K562 (cell line): ENCODE measurements around the gene SP6. TPM values are rescaled to one million over a fixed set of nuclear protein-coding genes. Genes with fewer than 3 reads are reported as not detected.

ENCODE experiments used
- ATAC-seq: fragments of 200-7000 bp; cut with Tn5 transposase; 3 replicates; pipeline ENCODE4 v1.9.1; 2020; ENCODE audit warnings: moderate library complexity
- BruUV-seq: library from RNA; stranded (reverse); fragments of 400-500 nt; replicated peaks from 2 replicates; lab custom pipeline; 2021; lab: Mats Ljungman, UMichigan
- CTCF ChIA-PET: fragments of 300-600 bp; formaldehyde crosslinking; extraction: SDS; loops from one replicate; lab custom pipeline; 2021; ENCODE audit warnings: low intra/inter-chr PET ratio; lab: Yijun Ruan, JAX
- POLR2A ChIA-PET: fragments of 300-600, 350-650 bp; sonication (Branson Sonifier 250); formaldehyde crosslinking; extraction: SDS; loops from one replicate; lab custom pipeline; 2021; ENCODE audit warnings: antibody characterized with exemption, inconsistent platforms; lab: Yijun Ruan, JAX
- DNase-seq, 4 experiments: peaks; one replicate each; pipeline versions ENCODE4 v3.0.0 to v3.0.0-alpha.2; 2011 to 2018; ENCODE audit warnings: low spot score in 3 of 4, mixed read lengths in 3 of 4; ENCODE audit errors: extremely low read depth in 1 of 4
- FAIRE-seq: peaks from 2 replicates; lab custom pipeline; 2011; peaks lifted over from hg19 to GRCh38; lab: Jason Lieb, UNC
- H2AFZ ChIP-seq: 2 replicates; pipeline ENCODE4 v1.6.0; 2011; ENCODE audit warnings: low read depth, low read length, control low read depth, inconsistent platforms
- H3K27ac ChIP-seq: fragments of 200-600 bp; 3 replicates; pipeline ENCODE4 v1.8.0; 2011; ENCODE audit warnings: low read depth, mild to moderate bottlenecking, control low read depth, inconsistent platforms, low read length, moderate library complexity, mixed read lengths; ENCODE audit errors: extremely low read depth
- H3K27me3 ChIP-seq, 2 experiments: fragments of 300-600 bp in 1 of 2; 2 replicates in 1 of 2; 3 replicates in 1 of 2; pipeline versions ENCODE4 v1.6.0 to v1.8.0; 2011; ENCODE audit warnings: inconsistent platforms in 2 of 2, low read length in 2 of 2, mild to moderate bottlenecking in 1 of 2, mixed read lengths in 1 of 2, moderate library complexity in 1 of 2; ENCODE audit not compliant: control insufficient read depth in 2 of 2, insufficient read depth in 2 of 2
- H3K36me3 ChIP-seq: fragments of 300-600 bp; 3 replicates; pipeline ENCODE4 v1.8.0; 2011; ENCODE audit warnings: mild to moderate bottlenecking, low read length, inconsistent platforms; ENCODE audit not compliant: control insufficient read depth, insufficient read depth
- H3K4me1 ChIP-seq, 2 experiments: fragments of 200-600 bp in 1 of 2; replicated peaks in 1 of 2; 2 replicates in 1 of 2; 3 replicates in 1 of 2; pipeline versions ENCODE4 v1.5.1 to v1.8.0; 2011; ENCODE audit warnings: inconsistent platforms in 2 of 2, low read length in 2 of 2, mild to moderate bottlenecking in 1 of 2, mixed read lengths in 1 of 2, moderate library complexity in 1 of 2; ENCODE audit not compliant: control insufficient read depth in 2 of 2, insufficient read depth in 2 of 2
- H3K4me2 ChIP-seq: 2 replicates; pipeline ENCODE4 v1.6.1; 2011; ENCODE audit warnings: low read length, control low read depth, inconsistent platforms, mixed read lengths; ENCODE audit not compliant: insufficient read depth
- H3K4me3 ChIP-seq: fragments of 200-600 bp; sonication (generic), shearing (Covaris generic); 2 replicates; pipeline ENCODE4 v1.5.1; 2016; ENCODE audit warnings: control low read depth, inconsistent platforms
- H3K79me2 ChIP-seq: fragments of 200-600 bp; 3 replicates; pipeline ENCODE4 v1.8.0; 2011; ENCODE audit warnings: low read length, inconsistent platforms; ENCODE audit not compliant: control insufficient read depth, insufficient read depth
- H3K9ac ChIP-seq, 2 experiments: 2 replicates each; pipeline versions ENCODE4 v1.6.0 to v1.6.1; 2011; ENCODE audit warnings: low read depth in 2 of 2, low read length in 2 of 2, control low read depth in 1 of 2, inconsistent platforms in 1 of 2, mild to moderate bottlenecking in 1 of 2, mixed read lengths in 1 of 2; ENCODE audit not compliant: insufficient read depth in 1 of 2
- H3K9me1 ChIP-seq: one replicate; pipeline ENCODE4 v1.6.0; 2011; ENCODE audit warnings: inconsistent platforms, mild to moderate bottlenecking, low read length, moderate library complexity; ENCODE audit not compliant: control insufficient read depth, insufficient read depth
- H3K9me3 ChIP-seq: replicated peaks from 2 replicates; pipeline ENCODE4 v1.5.1; 2011; ENCODE audit warnings: low read depth, low read length, inconsistent platforms; ENCODE audit not compliant: control insufficient read depth, insufficient read depth
- H4K20me1 ChIP-seq: replicated peaks from 2 replicates; pipeline ENCODE4 v1.6.1; 2011; ENCODE audit warnings: low read length, inconsistent platforms, mixed read lengths; ENCODE audit not compliant: control insufficient read depth, insufficient read depth
- HMG20A ChIP-seq: fragments of 450-650 bp; formaldehyde crosslinking; conservative IDR thresholded peaks from 2 replicates; pipeline ENCODE4 v1.4.0; 2020; ENCODE audit warnings: mild to moderate bottlenecking, mixed read lengths
- PCBP1 ChIP-seq: fragments of 200-400 bp; formaldehyde crosslinking; IDR thresholded peaks from 2 replicates; pipeline ENCODE4 v1.6.1; 2018; ENCODE audit warnings: mild to moderate bottlenecking, low read depth, low read length; ENCODE audit not compliant: poor library complexity, severe bottlenecking
- RBBP5 ChIP-seq: fragments of 200-600 bp; sonication (generic); IDR thresholded peaks from 2 replicates; pipeline ENCODE4 v1.6.1; 2012; ENCODE audit warnings: borderline replicate concordance, mild to moderate bottlenecking, low read length, control low read depth, inconsistent platforms; ENCODE audit not compliant: insufficient read depth, poor library complexity, severe bottlenecking
- SAFB2 ChIP-seq: fragments of 200-400 bp; formaldehyde crosslinking; IDR thresholded peaks from 2 replicates; pipeline ENCODE4 v1.6.1; 2018; ENCODE audit warnings: borderline replicate concordance, low read length, low read depth, moderate library complexity; ENCODE audit not compliant: severe bottlenecking
- SMARCA5 ChIP-seq: fragments of 450-650 bp; IDR thresholded peaks from 2 replicates; pipeline ENCODE4 v1.6.1; 2016
- ZNF507 ChIP-seq: conservative IDR thresholded peaks from 2 replicates; pipeline ENCODE4 v1.6.1; 2017; ENCODE audit warnings: missing genetic modification characterization, missing compliant biosample characterization
- ZNF766 ChIP-seq: fragments of 200-800 bp; sonication (Bioruptor generic); conservative IDR thresholded peaks from 2 replicates; pipeline ENCODE4 v1.6.1; 2016; ENCODE audit warnings: missing genetic modification characterization, missing compliant biosample characterization
- WGBS: fragments of 100-300 bp; shearing (Covaris generic); methylation state at CpG from one replicate; pipeline ENCODE4 v1.1.6; 2016; ENCODE audit warnings: low coverage, mixed read lengths; ENCODE audit not compliant: insufficient coverage; ENCODE audit errors: missing lambda C conversion rate; 5-methylcytosine and 5-hydroxymethylcytosine counted together
- in situ Hi-C: fragments of 300-500 bp; cut with MboI; formaldehyde crosslinking; loops from 4 replicates; pipeline ENCODE4 v1.15.0; 2018; ENCODE audit warnings: inconsistent platforms, mixed read lengths
- intact Hi-C: fragments of 100-400 bp; cut with micrococcal nuclease; formaldehyde crosslinking; loops from 2 replicates; pipeline ENCODE4 v1.14.2; 2022
- polyA plus RNA-seq, 8 experiments: library from polyadenylated mRNA; depleted of rRNA in 4 of 8; stranded (reverse) in 5 of 8; unstranded in 3 of 8; fragments of >200 nt; fragmentation: Nextera tagmentation in 2 of 8; fragmentation: Illumina TruSeq in 1 of 8; extraction: Ambion mirVana in 2 of 8; extraction: Trizol in 1 of 8; gene quantifications; 2 replicates each; pipeline versions ENCODE4 v1.2.1 to v1.2.3, GENCODE V29; 2011 to 2014; ENCODE audit warnings: inconsistent platforms in 1 of 8, missing spikeins in 1 of 8
- total RNA-seq, 7 experiments: library from RNA; depleted of rRNA in 6 of 7; stranded (reverse); fragments of >200 nt in 6 of 7; fragmentation: Illumina TruSeq in 2 of 7; extraction: Trizol in 2 of 7; gene quantifications; 2 replicates each; pipeline versions ENCODE4 v1.2.1 to v1.2.3, GENCODE V29; 2011 to 2021; ENCODE audit warnings: low replicate concordance in 1 of 7

SP6 gene
- total and polyA plus RNA-seq, 9 of the 15 experiments (the other 6 are each of a cell fraction or from before 2014, with no cell fraction given), result 0.11 to 7.9 (median 2.2) TPM

- Histone ChIP-seq H3K4me2 (no peak overlapping the region), H3K9me1 (no peaks in the 10 kb centered on the region), H3K27me3 (no peaks in the 10 kb centered on the region), H2AFZ (no peak overlapping the region), H3K36me3 (no peaks in the 10 kb centered on the region), H3K79me2 (no peaks in the 10 kb centered on the region), H3K9ac (no peak overlapping the region; a peak in 1 of 4 replicates), H3K9me3 (no peaks in the 10 kb centered on the region), H3K27ac (no peak overlapping the region), H3K4me3 (no peak overlapping the region), H3K4me1 (peaks cover 45 to 47% of the 10 kb centered on the region in 2 experiments), H4K20me1 (no peaks in the 10 kb centered on the region)
- ATAC-seq (no peak), FAIRE-seq (no peak), DNase-seq (no peak)
- in situ Hi-C loops (no loop called here), intact Hi-C loops (no loop called here)
- ChIA-PET POLR2A (interaction anchor here (0.7 to 1.2 kb wide), 3 partner anchors 8 to 33 kb away, joined by 3 to 5 read pairs (median 3); partner anchors contain the start of gene SP6), CTCF (interaction anchor here (0.7 kb wide), 1 partner anchor 8 kb away, joined by 3 read pairs; no protein-coding TSS in a partner anchor)
- BruUV-seq, result no TSS peak
- 31% methylated on average over 10 of the region's 11 CpGs for WGBS
- TF ChIP-seq SAFB2 (no peak), SMARCA5 (no peak), PCBP1 (no peak), RBBP5 (no peak), ZNF507 (tag) (no peak), HMG20A (no peak), ZNF766 (CRISPR knock-in tag) (no peak)
Observed at GRCh38 chr17:47875011-47875985, 24.3 kb upstream of the SP6 start.
